HepG2 (cell line): Measurements from ENCODE around the gene OSER1. TPM values are rescaled to one million over a fixed set of nuclear protein-coding genes. Genes with fewer than 3 reads are reported as not detected.
A peak's percentile ranks its signal among the peaks of the same experiment; 100 is the strongest.

Experiments
- ELF4 ChIP-seq: sonication (generic); formaldehyde crosslinking; IDR thresholded peaks from 2 replicates; pipeline ENCODE4 v1.5.0; 2020; ENCODE audit warnings: missing genetic modification reagents, mild to moderate bottlenecking, moderate library complexity, borderline replicate concordance
- FOSL1 ChIP-seq: sonication (generic); formaldehyde crosslinking; IDR thresholded peaks from 2 replicates; pipeline ENCODE4 v1.9.0; 2021; ENCODE audit warnings: missing genetic modification reagents, borderline replicate concordance
- IKZF4 ChIP-seq: sonication (generic); formaldehyde crosslinking; IDR thresholded peaks from 2 replicates; pipeline ENCODE4 v1.5.1; 2020; ENCODE audit warnings: borderline replicate concordance, mild to moderate bottlenecking, low read depth, missing genetic modification reagents; ENCODE audit errors: not compliant biosample characterization
- MLLT10 ChIP-seq: sonication (generic); formaldehyde crosslinking; IDR thresholded peaks from 2 replicates; pipeline ENCODE4 v1.4.0; 2020; ENCODE audit warnings: missing genetic modification reagents
- NFYB ChIP-seq: sonication (generic); formaldehyde crosslinking; IDR thresholded peaks from 2 replicates; pipeline ENCODE4 v1.4.0; 2020; ENCODE audit warnings: missing genetic modification reagents
- RFX3 ChIP-seq: IDR thresholded peaks from 2 replicates; pipeline ENCODE4 v1.6.1; 2016; ENCODE audit warnings: missing biosample characterization, missing genetic modification reagents
- SIN3B ChIP-seq: fragments of 150-350 bp; IDR thresholded peaks from 2 replicates; pipeline ENCODE4 v1.6.1; 2014; ENCODE audit warnings: low read length
- SPEN ChIP-seq: sonication (generic); formaldehyde crosslinking; IDR thresholded peaks from 2 replicates; pipeline ENCODE4 v1.5.1; 2020; ENCODE audit warnings: low read depth, mild to moderate bottlenecking, missing genetic modification reagents
- WIZ ChIP-seq: sonication (generic); formaldehyde crosslinking; IDR thresholded peaks from 2 replicates; pipeline ENCODE4 v1.5.1; 2020; ENCODE audit warnings: mild to moderate bottlenecking, missing genetic modification reagents
- ZNF253 ChIP-seq: sonication (generic); formaldehyde crosslinking; IDR thresholded peaks from 2 replicates; pipeline ENCODE4 v1.8.0; 2022; ENCODE audit warnings: mild to moderate bottlenecking, missing genetic modification reagents, borderline replicate concordance
- ZNF3 ChIP-seq: IDR thresholded peaks from 2 replicates; pipeline ENCODE4 v1.7.0; 2017; ENCODE audit warnings: inconsistent platforms
- ZSCAN25 ChIP-seq: sonication (generic); formaldehyde crosslinking; IDR thresholded peaks from 2 replicates; pipeline ENCODE4 v1.8.0; 2022; ENCODE audit warnings: mild to moderate bottlenecking, missing genetic modification reagents
- polyA plus RNA-seq, 8 experiments: library from polyadenylated mRNA; depleted of rRNA in 3 of 8; stranded (reverse) in 7 of 8; unstranded in 1 of 8; fragments of >200 nt; fragmentation: Illumina TruSeq in 4 of 8; extraction: Trizol in 4 of 8; gene quantifications; 2 replicates each; pipeline versions ENCODE4 v1.2.1 to v1.2.3, GENCODE V29; 2011 to 2016; ENCODE audit warnings: low read depth in 4 of 8, missing spikeins in 1 of 8, mixed read lengths in 1 of 8; ENCODE audit not compliant: insufficient read depth in 1 of 8
- total RNA-seq, 5 experiments: library from RNA; depleted of rRNA; stranded (reverse); fragments of >200 nt; fragmentation: Illumina TruSeq; extraction: Trizol; gene quantifications; 2 replicates each; pipeline ENCODE4 v1.2.3, GENCODE V29; 2016; ENCODE audit warnings: low read depth in 1 of 5
- TF ChIP-seq, protein P1 (sequence below): sonication (generic); formaldehyde crosslinking; IDR thresholded peaks from 2 replicates; pipeline ENCODE4 v1.8.1; 2023; ENCODE audit warnings: missing genetic modification reagents, inconsistent platforms, borderline replicate concordance
- TF ChIP-seq, protein P2 (sequence below): IDR thresholded peaks from 2 replicates; pipeline ENCODE4 v1.6.1; 2016; ENCODE audit warnings: missing genetic modification reagents, missing compliant biosample characterization
- TF ChIP-seq, protein P3 (sequence below): sonication (generic); formaldehyde crosslinking; IDR thresholded peaks from 2 replicates; pipeline ENCODE4 v1.8.1; 2023; ENCODE audit warnings: mild to moderate bottlenecking, inconsistent platforms, moderate library complexity, missing genetic modification reagents, borderline replicate concordance
- TF ChIP-seq, protein P4 (sequence below): conservative IDR thresholded peaks from 2 replicates; pipeline ENCODE4 v1.6.1; 2018; ENCODE audit warnings: missing genetic modification reagents
- TF ChIP-seq, protein P5 (sequence below): IDR thresholded peaks from 2 replicates; pipeline ENCODE4 v1.6.1; 2016; ENCODE audit warnings: low read depth, control low read depth
- TF ChIP-seq, protein P6 (sequence below): sonication (generic); formaldehyde crosslinking; IDR thresholded peaks from 2 replicates; pipeline ENCODE4 v1.5.0; 2020; ENCODE audit warnings: missing genetic modification reagents, mild to moderate bottlenecking, borderline replicate concordance
- TF ChIP-seq, protein P7 (sequence below): sonication (generic); formaldehyde crosslinking; IDR thresholded peaks from 2 replicates; pipeline ENCODE4 v1.9.0; 2021; ENCODE audit warnings: missing genetic modification reagents, mild to moderate bottlenecking, borderline replicate concordance
- TF ChIP-seq, protein P8 (sequence below): sonication (generic); formaldehyde crosslinking; IDR thresholded peaks from 2 replicates; pipeline ENCODE4 v1.8.0; 2022; ENCODE audit warnings: mild to moderate bottlenecking, missing genetic modification reagents, moderate library complexity

The OSER1 gene
- total and polyA plus RNA-seq, 2 of the 13 experiments (the other 11 are each of a cell fraction or from before 2014, with no cell fraction given) = 71.2 to 71.5 TPM

DNA sequence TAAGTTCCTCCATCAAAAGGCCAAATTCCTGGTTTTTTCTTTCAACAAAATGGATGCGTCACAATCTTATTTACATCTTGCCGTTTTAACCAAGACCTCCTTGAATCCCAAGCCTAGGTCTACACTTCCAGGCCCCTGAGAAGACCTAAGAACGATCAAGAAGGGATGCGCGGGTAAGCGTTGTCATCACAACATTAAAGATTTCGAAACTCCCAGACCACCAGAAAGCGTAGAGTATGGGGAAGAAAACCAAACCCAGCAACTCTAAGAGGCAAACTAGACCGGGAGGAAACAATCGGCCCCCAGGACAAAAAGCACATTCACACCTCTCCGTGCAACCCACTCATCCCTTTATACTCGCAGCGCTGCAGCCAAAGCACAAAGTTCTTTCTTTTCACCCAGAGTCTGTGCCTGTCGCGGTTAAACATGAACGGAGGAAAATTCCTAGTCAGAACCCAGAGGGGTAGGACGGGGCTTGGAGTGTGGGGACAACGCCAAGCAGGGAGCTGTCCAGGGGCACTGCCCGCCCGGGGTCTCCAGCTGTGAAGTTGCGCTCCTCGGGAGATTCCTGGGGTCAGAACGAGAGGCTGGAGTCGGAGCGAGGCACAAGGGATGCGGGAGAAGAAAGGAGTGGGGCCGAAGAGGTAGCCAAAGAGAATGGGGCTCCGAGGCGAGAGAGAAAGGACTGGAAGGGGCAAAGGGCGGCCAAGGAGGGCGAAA is 725 bp downstream of the OSER1 start (continued):
- TF ChIP-seq RFX3 (CRISPR knock-in tag) (no peak), NFYB (no peak), ZNF253 (CRISPR knock-in tag) (no peak; the same call in 1 of the 2 replicates), ZSCAN25 (CRISPR knock-in tag) (no peak), IKZF4 (no peak), FOSL1 (0 out of 2 replicates have a peak, but pooled peaks have one; percentile 35), SPEN (CRISPR knock-in tag) (no peak), SIN3B (peak; percentile 48; the same call in 1 of the 2 replicates), WIZ (no peak; the same call in 1 of the 2 replicates), MLLT10 (CRISPR knock-in tag) (no peak), ELF4 (no peak), ZNF3 (no peak)
- TF ChIP-seq, protein P1, sequence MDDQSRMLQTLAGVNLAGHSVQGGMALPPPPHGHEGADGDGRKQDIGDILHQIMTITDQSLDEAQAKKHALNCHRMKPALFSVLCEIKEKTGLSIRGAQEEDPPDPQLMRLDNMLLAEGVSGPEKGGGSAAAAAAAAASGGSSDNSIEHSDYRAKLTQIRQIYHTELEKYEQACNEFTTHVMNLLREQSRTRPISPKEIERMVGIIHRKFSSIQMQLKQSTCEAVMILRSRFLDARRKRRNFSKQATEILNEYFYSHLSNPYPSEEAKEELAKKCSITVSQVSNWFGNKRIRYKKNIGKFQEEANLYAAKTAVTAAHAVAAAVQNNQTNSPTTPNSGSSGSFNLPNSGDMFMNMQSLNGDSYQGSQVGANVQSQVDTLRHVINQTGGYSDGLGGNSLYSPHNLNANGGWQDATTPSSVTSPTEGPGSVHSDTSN (CRISPR knock-in tag) = peak; percentile 7; the same call in 1 of the 2 replicates
- TF ChIP-seq, protein P2, sequence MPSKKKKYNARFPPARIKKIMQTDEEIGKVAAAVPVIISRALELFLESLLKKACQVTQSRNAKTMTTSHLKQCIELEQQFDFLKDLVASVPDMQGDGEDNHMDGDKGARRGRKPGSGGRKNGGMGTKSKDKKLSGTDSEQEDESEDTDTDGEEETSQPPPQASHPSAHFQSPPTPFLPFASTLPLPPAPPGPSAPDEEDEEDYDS = no peak
- TF ChIP-seq, protein P3, sequence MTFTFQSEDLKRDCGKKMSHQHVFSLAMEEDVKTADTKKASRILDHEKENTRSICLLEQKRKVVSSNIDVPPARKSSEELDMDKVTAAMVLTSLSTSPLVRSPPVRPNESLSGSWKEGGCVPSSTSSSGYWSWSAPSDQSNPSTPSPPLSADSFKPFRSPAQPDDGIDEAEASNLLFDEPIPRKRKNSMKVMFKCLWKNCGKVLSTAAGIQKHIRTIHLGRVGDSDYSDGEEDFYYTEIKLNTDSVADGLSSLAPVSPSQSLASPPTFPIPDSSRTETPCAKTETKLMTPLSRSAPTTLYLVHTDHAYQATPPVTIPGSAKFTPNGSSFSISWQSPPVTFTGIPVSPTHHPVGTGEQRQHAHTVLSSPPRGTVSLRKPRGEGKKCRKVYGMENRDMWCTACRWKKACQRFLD (CRISPR knock-in tag) = no peak
- TF ChIP-seq, protein P4, sequence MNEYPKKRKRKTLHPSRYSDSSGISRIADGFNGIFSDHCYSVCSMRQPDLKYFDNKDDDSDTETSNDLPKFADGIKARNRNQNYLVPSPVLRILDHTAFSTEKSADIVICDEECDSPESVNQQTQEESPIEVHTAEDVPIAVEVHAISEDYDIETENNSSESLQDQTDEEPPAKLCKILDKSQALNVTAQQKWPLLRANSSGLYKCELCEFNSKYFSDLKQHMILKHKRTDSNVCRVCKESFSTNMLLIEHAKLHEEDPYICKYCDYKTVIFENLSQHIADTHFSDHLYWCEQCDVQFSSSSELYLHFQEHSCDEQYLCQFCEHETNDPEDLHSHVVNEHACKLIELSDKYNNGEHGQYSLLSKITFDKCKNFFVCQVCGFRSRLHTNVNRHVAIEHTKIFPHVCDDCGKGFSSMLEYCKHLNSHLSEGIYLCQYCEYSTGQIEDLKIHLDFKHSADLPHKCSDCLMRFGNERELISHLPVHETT (CRISPR knock-in tag) = peak; percentile 21
- TF ChIP-seq, protein P5, sequence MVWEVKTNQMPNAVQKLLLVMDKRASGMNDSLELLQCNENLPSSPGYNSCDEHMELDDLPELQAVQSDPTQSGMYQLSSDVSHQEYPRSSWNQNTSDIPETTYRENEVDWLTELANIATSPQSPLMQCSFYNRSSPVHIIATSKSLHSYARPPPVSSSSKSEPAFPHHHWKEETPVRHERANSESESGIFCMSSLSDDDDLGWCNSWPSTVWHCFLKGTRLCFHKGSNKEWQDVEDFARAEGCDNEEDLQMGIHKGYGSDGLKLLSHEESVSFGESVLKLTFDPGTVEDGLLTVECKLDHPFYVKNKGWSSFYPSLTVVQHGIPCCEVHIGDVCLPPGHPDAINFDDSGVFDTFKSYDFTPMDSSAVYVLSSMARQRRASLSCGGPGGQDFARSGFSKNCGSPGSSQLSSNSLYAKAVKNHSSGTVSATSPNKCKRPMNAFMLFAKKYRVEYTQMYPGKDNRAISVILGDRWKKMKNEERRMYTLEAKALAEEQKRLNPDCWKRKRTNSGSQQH (CRISPR knock-in tag) = peak; percentile 65; the same call in 1 of the 2 replicates
- TF ChIP-seq, protein P6, sequence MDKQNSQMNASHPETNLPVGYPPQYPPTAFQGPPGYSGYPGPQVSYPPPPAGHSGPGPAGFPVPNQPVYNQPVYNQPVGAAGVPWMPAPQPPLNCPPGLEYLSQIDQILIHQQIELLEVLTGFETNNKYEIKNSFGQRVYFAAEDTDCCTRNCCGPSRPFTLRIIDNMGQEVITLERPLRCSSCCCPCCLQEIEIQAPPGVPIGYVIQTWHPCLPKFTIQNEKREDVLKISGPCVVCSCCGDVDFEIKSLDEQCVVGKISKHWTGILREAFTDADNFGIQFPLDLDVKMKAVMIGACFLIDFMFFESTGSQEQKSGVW (CRISPR knock-in tag) = no peak
- TF ChIP-seq, protein P7, sequence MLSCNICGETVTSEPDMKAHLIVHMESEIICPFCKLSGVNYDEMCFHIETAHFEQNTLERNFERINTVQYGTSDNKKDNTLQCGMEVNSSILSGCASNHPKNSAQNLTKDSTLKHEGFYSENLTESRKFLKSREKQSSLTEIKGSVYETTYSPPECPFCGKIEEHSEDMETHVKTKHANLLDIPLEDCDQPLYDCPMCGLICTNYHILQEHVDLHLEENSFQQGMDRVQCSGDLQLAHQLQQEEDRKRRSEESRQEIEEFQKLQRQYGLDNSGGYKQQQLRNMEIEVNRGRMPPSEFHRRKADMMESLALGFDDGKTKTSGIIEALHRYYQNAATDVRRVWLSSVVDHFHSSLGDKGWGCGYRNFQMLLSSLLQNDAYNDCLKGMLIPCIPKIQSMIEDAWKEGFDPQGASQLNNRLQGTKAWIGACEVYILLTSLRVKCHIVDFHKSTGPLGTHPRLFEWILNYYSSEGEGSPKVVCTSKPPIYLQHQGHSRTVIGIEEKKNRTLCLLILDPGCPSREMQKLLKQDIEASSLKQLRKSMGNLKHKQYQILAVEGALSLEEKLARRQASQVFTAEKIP (CRISPR knock-in tag) = no peak
- TF ChIP-seq, protein P8, sequence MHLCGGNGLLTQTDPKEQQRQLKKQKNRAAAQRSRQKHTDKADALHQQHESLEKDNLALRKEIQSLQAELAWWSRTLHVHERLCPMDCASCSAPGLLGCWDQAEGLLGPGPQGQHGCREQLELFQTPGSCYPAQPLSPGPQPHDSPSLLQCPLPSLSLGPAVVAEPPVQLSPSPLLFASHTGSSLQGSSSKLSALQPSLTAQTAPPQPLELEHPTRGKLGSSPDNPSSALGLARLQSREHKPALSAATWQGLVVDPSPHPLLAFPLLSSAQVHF (CRISPR knock-in tag) = 0 out of 2 replicates have a peak, but pooled peaks have one; percentile 56
